ENCODE measurements around the gene WNT9A.

WNT9A gene

GRCh38 chr1:227947676-227948492 is at the start of gene WNT9A (continued):
- TF ChIP-seq ZBTB8A (tag by site-specific recombination; IDR thresholded peaks at IDR 0.05) (peak; percentile 89), ZNF175 (tag by site-specific recombination; IDR thresholded peaks at IDR 0.05) (no peak), SP7 (tag by site-specific recombination; IDR thresholded peaks at IDR 0.05) (peak; percentile 65; the same call in 1 of the 2 replicates), GLIS1 (tag by site-specific recombination; IDR thresholded peaks at IDR 0.05) (peak; percentile 52; the same call in 1 of the 2 replicates), ZFHX2 (tag by site-specific recombination; conservative IDR thresholded peaks at IDR 0.05) (peak; percentile 93), ZSCAN23 (tag by site-specific recombination; IDR thresholded peaks at IDR 0.05) (no peak), HIC1 (tag by site-specific recombination; IDR thresholded peaks at IDR 0.05) (peak; percentile 42; the same call in 1 of the 2 replicates), ZIC2 (tag by site-specific recombination; IDR thresholded peaks at IDR 0.05) (peak; percentile 80), ZNF423 (tag by site-specific recombination; IDR thresholded peaks at IDR 0.05) (peak; percentile 42; the same call in 1 of the 2 replicates), KLF16 (tag by site-specific recombination; IDR thresholded peaks at IDR 0.05) (peak; percentile 73), ZSCAN30 (tag by site-specific recombination; IDR thresholded peaks at IDR 0.05) (peak; percentile 28), ZNF610 (tag by site-specific recombination; IDR thresholded peaks at IDR 0.05; ENCODE audit: borderline replicate concordance) (peak; percentile 51; the same call in 1 of the 2 replicates), ZNF341 (tag by site-specific recombination; IDR thresholded peaks at IDR 0.05; ENCODE audit: low read depth) (peak; percentile 54), ZNF629 (tag by site-specific recombination; IDR thresholded peaks at IDR 0.05) (peak; percentile 24; the same call in 1 of the 2 replicates), ZBTB48 (tag by site-specific recombination; IDR thresholded peaks at IDR 0.05) (peak; percentile 36; the same call in 1 of the 2 replicates), ZNF362 (tag by site-specific recombination; IDR thresholded peaks at IDR 0.05) (no peak), ZBTB10 (tag by site-specific recombination; IDR thresholded peaks at IDR 0.05) (peak; percentile 71; the same call in 1 of the 2 replicates)

- TF ChIP-seq ZNF26 (tag by site-specific recombination; IDR thresholded peaks at IDR 0.05), result peak; percentile 95
- no peak for TF ChIP-seq TRIM28 (IDR thresholded peaks at IDR 0.05; ENCODE audit: borderline replicate concordance, low read length)
- no peak for TF ChIP-seq ZNF626 (tag by site-specific recombination; IDR thresholded peaks at IDR 0.05)
- TF ChIP-seq SETDB1 (IDR thresholded peaks at IDR 0.05; ENCODE audit: insufficient read length, low read length), result peak; percentile 50
- TF ChIP-seq ZNF623 (tag by site-specific recombination; IDR thresholded peaks at IDR 0.05), result no peak
- H3K9me3 ChIP-seq (ENCODE audit: control insufficient read depth, insufficient read depth, low read depth, low read length), result no peaks in the 10 kb centered on the region
- no peaks in the 10 kb centered on the region for H3K4me1 ChIP-seq (ENCODE audit: control insufficient read depth, insufficient read depth, low read length)
- H3K27ac ChIP-seq (ENCODE audit: extremely low read depth, low read depth, low read length), result no peak overlapping the region
- ChIA-PET CTCF (interaction anchor here (0.6 to 3.8 kb wide), 7 partner anchors 9 to 182 kb away, joined by 3 to 31 read pairs (median 3); no protein-coding TSS in a partner anchor), POLR2A (no interaction called here)
- no peaks in the 10 kb centered on the region for H3K36me3 ChIP-seq (ENCODE audit: control insufficient read depth in 2 of 2, insufficient read depth in 1 of 2, low read length in 2 of 2)
- H3K4me3 ChIP-seq (ENCODE audit: low read depth, low read length), result no peak overlapping the region
These were observed 48.6 kb upstream of the WNT9A start for GRCh38 chr1:227996187-227996950.

Data from HEK293 (cell line).